Neural cell (in vitro differentiated cells): Measurements from ENCODE around the gene ZNF726. TPM values are rescaled to one million over a fixed set of nuclear protein-coding genes. Genes with fewer than 3 reads are reported as not detected.
"Not testable (repeated sequence)": the region's sequence is repeated elsewhere in the genome, so short reads cannot be mapped to it uniquely, and the experiment has no call there.

ENCODE experiments used
- H2AFZ ChIP-seq: fragments of 200-600, 300-800 bp; sonication (generic), shearing (Covaris generic); 2 replicates; pipeline ENCODE4 v1.6.0; 2014; ENCODE audit warnings: low read depth, mild to moderate bottlenecking, antibody characterized with exemption, low read length, moderate library complexity
- H3F3A ChIP-seq: fragments of 200-600 bp; shearing (Covaris generic); 2 replicates; pipeline ENCODE4 v1.6.1; 2016; ENCODE audit warnings: mild to moderate bottlenecking, moderate library complexity, mixed read lengths, antibody characterized with exemption, low read length; ENCODE audit not compliant: insufficient read depth, poor library complexity, severe bottlenecking
- H3K27ac ChIP-seq: fragments of 200-600, 300-800 bp; sonication (generic), shearing (Covaris generic); 2 replicates; pipeline ENCODE4 v1.5.1; 2014; ENCODE audit warnings: mild to moderate bottlenecking, low read length, moderate library complexity
- H3K27me3 ChIP-seq: fragments of 300-800, 200-600 bp; sonication (generic), shearing (Covaris generic); 2 replicates; pipeline ENCODE4 v1.6.0; 2014; ENCODE audit warnings: mild to moderate bottlenecking, low read depth, low read length, moderate library complexity; ENCODE audit not compliant: insufficient read depth
- H3K36me3 ChIP-seq: fragments of 300-800, 200-600 bp; sonication (generic), shearing (Covaris generic); 2 replicates; pipeline ENCODE4 v1.5.1; 2014; ENCODE audit warnings: mild to moderate bottlenecking, antibody characterized with exemption, low read length, moderate library complexity; ENCODE audit not compliant: insufficient read depth
- H3K4me2 ChIP-seq: fragments of 300-800, 200-600 bp; sonication (generic), shearing (Covaris generic); 2 replicates; pipeline ENCODE4 v1.6.0; 2014; ENCODE audit warnings: mild to moderate bottlenecking, low read length
- H3K4me3 ChIP-seq: fragments of 300-800, 200-600 bp; sonication (generic), shearing (Covaris generic); 2 replicates; pipeline ENCODE4 v1.5.1; 2014; ENCODE audit warnings: mild to moderate bottlenecking, low read length, moderate library complexity
- H3K79me2 ChIP-seq: fragments of 200-600 bp; shearing (Covaris generic); replicated peaks from 2 replicates; pipeline ENCODE4 v1.6.0; 2014; ENCODE audit warnings: mild to moderate bottlenecking, low read length, moderate library complexity; ENCODE audit not compliant: insufficient read depth
- H3K9ac ChIP-seq: fragments of 300-800, 200-600 bp; sonication (generic), shearing (Covaris generic); 2 replicates; pipeline ENCODE4 v1.6.1; 2016; ENCODE audit warnings: mild to moderate bottlenecking, low read length, mixed read lengths
- H3K9me2 ChIP-seq: fragments of 200-600 bp; shearing (Covaris generic); 2 replicates; pipeline ENCODE4 v1.6.1; 2016; ENCODE audit warnings: mild to moderate bottlenecking, low read length, mixed read lengths; ENCODE audit not compliant: insufficient read depth
- H3K9me3 ChIP-seq: fragments of 200-600, 300-800 bp; sonication (generic), shearing (Covaris generic); 2 replicates; pipeline ENCODE4 v1.6.1; 2016; ENCODE audit warnings: mild to moderate bottlenecking, mixed run types, low read length, moderate library complexity, mixed read lengths
- H4K20me1 ChIP-seq: fragments of 200-600 bp; shearing (Covaris generic); 2 replicates; pipeline ENCODE4 v1.6.1; 2016; ENCODE audit warnings: mild to moderate bottlenecking, mixed run types; ENCODE audit not compliant: insufficient read depth
- EP300 ChIP-seq: fragments of 450-650 bp; conservative IDR thresholded peaks from 2 replicates; pipeline ENCODE4 v1.6.1; 2014; ENCODE audit warnings: antibody characterized with exemption, mild to moderate bottlenecking, moderate library complexity; ENCODE audit not compliant: poor library complexity, severe bottlenecking
- EZH2 ChIP-seq: fragments of 200-600, 300-800 bp; shearing (Covaris generic), sonication (generic); IDR thresholded peaks from 2 replicates; pipeline ENCODE4 v1.6.1; 2014; ENCODE audit warnings: antibody characterized with exemption, low read length, borderline replicate concordance, mild to moderate bottlenecking; ENCODE audit not compliant: insufficient read depth, poor library complexity, severe bottlenecking
- MXI1 ChIP-seq: fragments of 450-650 bp; conservative IDR thresholded peaks from 2 replicates; pipeline ENCODE4 v1.6.1; 2014; ENCODE audit warnings: antibody characterized with exemption, mild to moderate bottlenecking; ENCODE audit not compliant: poor library complexity, severe bottlenecking
- POLR2AphosphoS5 ChIP-seq: IDR thresholded peaks from 2 replicates; pipeline ENCODE4 v1.6.1; 2012
- RAD21 ChIP-seq: fragments of 450-650 bp; conservative IDR thresholded peaks from 2 replicates; pipeline ENCODE4 v1.6.1; 2014; ENCODE audit warnings: antibody characterized with exemption, mild to moderate bottlenecking, moderate library complexity
- REST ChIP-seq: IDR thresholded peaks from 2 replicates; pipeline ENCODE4 v1.6.1; 2012; ENCODE audit warnings: borderline replicate concordance
- SMC3 ChIP-seq: fragments of 450-650 bp; conservative IDR thresholded peaks from 2 replicates; pipeline ENCODE4 v1.6.1; 2014; ENCODE audit warnings: antibody characterized with exemption, mild to moderate bottlenecking, moderate library complexity; ENCODE audit not compliant: poor library complexity
- TAF1 ChIP-seq: IDR thresholded peaks from 2 replicates; pipeline ENCODE4 v1.6.1; 2012; ENCODE audit warnings: low read depth
- polyA plus RNA-seq: library from polyadenylated mRNA; depleted of rRNA; stranded (reverse); fragments of >200 nt; gene quantifications from 2 replicates; pipeline ENCODE4 v1.2.3, GENCODE V29; 2014
- TF ChIP-seq, protein P1 (sequence below): fragments of 450-650 bp; IDR thresholded peaks from 2 replicates; pipeline ENCODE4 v1.5.1; 2014; ENCODE audit warnings: antibody characterized with exemption, mild to moderate bottlenecking, moderate library complexity; ENCODE audit not compliant: poor library complexity, severe bottlenecking

Gene ZNF726
- polyA plus RNA-seq, 1 donor from 2014 or later, result not detected

- H3K79me2 ChIP-seq, result no peaks in the 10 kb centered on the region
- no peak overlapping the region for H3K27ac ChIP-seq
- no peaks in the 10 kb centered on the region for H3K9me2 ChIP-seq
- H3K4me2 ChIP-seq, result no peak overlapping the region
- no peaks in the 10 kb centered on the region for H3K36me3 ChIP-seq
- peaks cover 6% of the 10 kb centered on the region for H3K9me3 ChIP-seq
- H3K4me3 ChIP-seq, result no peak overlapping the region
- no peak overlapping the region for H3K9ac ChIP-seq
- no peaks in the 10 kb centered on the region for H4K20me1 ChIP-seq
- H3K27me3 ChIP-seq, result no peaks in the 10 kb centered on the region
- H3F3A ChIP-seq, result no peaks in the 10 kb centered on the region
- H2AFZ ChIP-seq, result no peak overlapping the region
- TF ChIP-seq REST, result no peak
- no peak for TF ChIP-seq MXI1
- TF ChIP-seq EZH2, result no peak
- TF ChIP-seq SMC3, result no peak
- TF ChIP-seq POLR2AphosphoS5, result no peak
- TF ChIP-seq, protein P1, sequence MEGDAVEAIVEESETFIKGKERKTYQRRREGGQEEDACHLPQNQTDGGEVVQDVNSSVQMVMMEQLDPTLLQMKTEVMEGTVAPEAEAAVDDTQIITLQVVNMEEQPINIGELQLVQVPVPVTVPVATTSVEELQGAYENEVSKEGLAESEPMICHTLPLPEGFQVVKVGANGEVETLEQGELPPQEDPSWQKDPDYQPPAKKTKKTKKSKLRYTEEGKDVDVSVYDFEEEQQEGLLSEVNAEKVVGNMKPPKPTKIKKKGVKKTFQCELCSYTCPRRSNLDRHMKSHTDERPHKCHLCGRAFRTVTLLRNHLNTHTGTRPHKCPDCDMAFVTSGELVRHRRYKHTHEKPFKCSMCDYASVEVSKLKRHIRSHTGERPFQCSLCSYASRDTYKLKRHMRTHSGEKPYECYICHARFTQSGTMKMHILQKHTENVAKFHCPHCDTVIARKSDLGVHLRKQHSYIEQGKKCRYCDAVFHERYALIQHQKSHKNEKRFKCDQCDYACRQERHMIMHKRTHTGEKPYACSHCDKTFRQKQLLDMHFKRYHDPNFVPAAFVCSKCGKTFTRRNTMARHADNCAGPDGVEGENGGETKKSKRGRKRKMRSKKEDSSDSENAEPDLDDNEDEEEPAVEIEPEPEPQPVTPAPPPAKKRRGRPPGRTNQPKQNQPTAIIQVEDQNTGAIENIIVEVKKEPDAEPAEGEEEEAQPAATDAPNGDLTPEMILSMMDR, result no peak
- TF ChIP-seq RAD21, result no peak
- no peak for TF ChIP-seq TAF1
- TF ChIP-seq EP300, result no peak
These were observed 38.4 kb upstream of the ZNF726 start for GRCh38 chr19:23876261-23876660.

DNA sequence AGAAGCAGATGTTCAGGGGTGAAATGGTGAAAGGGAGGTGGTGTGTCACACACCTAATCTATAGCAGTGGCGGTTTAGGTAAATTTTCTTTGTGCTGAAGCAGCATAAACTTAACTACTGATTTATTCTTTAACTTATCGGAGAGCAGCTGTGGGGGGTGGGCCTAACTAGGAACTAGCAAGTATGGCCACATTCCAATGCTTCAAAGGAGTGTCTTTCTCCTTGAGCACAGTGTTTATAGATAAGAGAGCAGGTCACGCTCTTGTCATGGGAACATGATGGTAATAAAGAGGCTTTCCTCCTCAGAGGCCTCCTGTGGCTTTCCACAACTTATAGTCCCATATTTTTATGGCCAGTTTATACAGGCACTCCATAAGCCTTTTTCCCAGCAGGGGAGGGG is 37.9 kb upstream of the ZNF726 start:
- H3K4me2 ChIP-seq, H3F3A ChIP-seq, H3K9ac ChIP-seq, H3K9me3 ChIP-seq, H4K20me1 ChIP-seq, H3K79me2 ChIP-seq, H2AFZ ChIP-seq, H3K36me3 ChIP-seq, H3K9me2 ChIP-seq, H3K4me3 ChIP-seq, H3K27me3 ChIP-seq, H3K27ac ChIP-seq: not testable (repeated sequence)

DNA sequence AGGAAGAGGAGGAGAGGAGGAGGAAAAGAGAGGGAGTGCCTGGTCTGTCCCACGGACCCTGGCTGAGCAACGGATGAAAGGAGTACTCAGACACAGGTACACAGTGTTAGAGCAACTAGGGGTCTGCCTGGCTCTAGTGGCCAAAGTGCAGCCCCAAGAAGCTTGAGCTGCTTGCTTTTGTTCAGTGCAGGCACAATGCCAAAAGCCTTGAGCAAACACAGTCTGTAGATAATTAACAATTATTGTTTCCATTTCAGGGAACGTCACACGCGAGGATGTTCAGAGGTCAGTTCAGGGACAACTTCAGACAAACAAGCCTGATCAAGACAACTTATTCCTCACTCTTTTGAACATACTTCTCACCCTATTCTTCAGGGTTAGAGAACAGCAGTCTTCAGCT is 32.2 kb upstream of the ZNF726 start:
- Histone ChIP-seq H3K9me3 (peaks cover 5% of the 10 kb centered on the region), H3K79me2 (no peaks in the 10 kb centered on the region), H3K4me3 (no peak overlapping the region), H4K20me1 (no peaks in the 10 kb centered on the region), H3K36me3 (no peaks in the 10 kb centered on the region), H3F3A (no peaks in the 10 kb centered on the region), H3K27ac (no peak overlapping the region), H3K9me2 (no peaks in the 10 kb centered on the region), H2AFZ (no peak overlapping the region), H3K4me2 (no peak overlapping the region), H3K27me3 (no peaks in the 10 kb centered on the region), H3K9ac (no peak overlapping the region)
- no peak for TF ChIP-seq MXI1
- TF ChIP-seq EZH2, result no peak
- TF ChIP-seq TAF1, result no peak
- TF ChIP-seq, protein P1, result no peak
- no peak for TF ChIP-seq SMC3
- TF ChIP-seq POLR2AphosphoS5, result no peak
